ENCODE data around the gene KCNJ16.

Gene KCNJ16

GRCh38 chr17:70070305-70071027 lies 4.6 kb upstream of the KCNJ16 start:
- no peak for DNase-seq

GRCh38 chr17:70071127-70071526 lies 3.9 kb upstream of the KCNJ16 start:
- no peak for DNase-seq

GRCh38 chr17:70071620-70072019 lies 3.4 kb upstream of the KCNJ16 start:
- DNase-seq: no peak

- peak in 1 of 2 donors; percentile 35 for DNase-seq
Observed at GRCh38 chr17:70072546-70073309, 2.3 kb upstream of the KCNJ16 start.

GRCh38 chr17:70073310-70073709 lies 1.7 kb upstream of the KCNJ16 start:
- DNase-seq: no peak

GRCh38 chr17:70073799-70074198 lies 1.2 kb upstream of the KCNJ16 start:
- DNase-seq: no peak

- no peak for DNase-seq
Observed at GRCh38 chr17:70074236-70074830, 692 bp upstream of the KCNJ16 start.

- no peak for DNase-seq
Observed at GRCh38 chr17:70076189-70076588, 1.2 kb downstream of the KCNJ16 start.

GRCh38 chr17:70076831-70077230 lies 1.8 kb downstream of the KCNJ16 start:
- DNase-seq: no peak

GRCh38 chr17:70078549-70078948 lies 3.5 kb downstream of the KCNJ16 start:
- DNase-seq: no peak

GRCh38 chr17:70078994-70079531 lies 4.0 kb downstream of the KCNJ16 start:
- DNase-seq: no peak

GRCh38 chr17:70080541-70081347 lies 5.7 kb downstream of the KCNJ16 start:
- no peak for DNase-seq

- DNase-seq: no peak
Observed at GRCh38 chr17:70081885-70082284, 6.9 kb downstream of the KCNJ16 start.

GRCh38 chr17:70084476-70084875 lies 9.5 kb downstream of the KCNJ16 start:
- no peak for DNase-seq

GRCh38 chr17:70086516-70086915 lies 11.5 kb downstream of the KCNJ16 start:
- DNase-seq: no peak

GRCh38 chr17:70089513-70090148 lies 14.6 kb downstream of the KCNJ16 start:
- DNase-seq: no peak

- no peak for DNase-seq
Observed at GRCh38 chr17:70091005-70091568, 16.1 kb downstream of the KCNJ16 start.

- no peak for DNase-seq
Observed at GRCh38 chr17:70091696-70092095, 16.7 kb downstream of the KCNJ16 start.

GRCh38 chr17:70093163-70093562 lies 18.1 kb downstream of the KCNJ16 start:
- DNase-seq: no peak

GRCh38 chr17:70095455-70095854 lies 20.4 kb downstream of the KCNJ16 start:
- DNase-seq: no peak

- DNase-seq: peak in 1 of 2 donors; percentile 11
Observed at GRCh38 chr17:70096861-70097260, 21.8 kb downstream of the KCNJ16 start.

GRCh38 chr17:70098030-70098429 lies 23.0 kb downstream of the KCNJ16 start:
- no peak for DNase-seq
